Activated CD8-positive, alpha-beta memory T cell treated with anti-CD3 and anti-CD28 coated beads, Interleukin-2, amount 50 U/mL, for 24 hours (primary cell): ENCODE results near the gene PCED1B.
"Not testable (repeated sequence)": the region's sequence is repeated elsewhere in the genome, so short reads cannot be mapped to it uniquely, and the experiment has no call there.

Experiments
- DNase-seq: peaks from one replicate; pipeline ENCODE4 v3.0.0-alpha.2; 2020; ENCODE audit errors: extremely low read depth

PCED1B gene

DNA sequence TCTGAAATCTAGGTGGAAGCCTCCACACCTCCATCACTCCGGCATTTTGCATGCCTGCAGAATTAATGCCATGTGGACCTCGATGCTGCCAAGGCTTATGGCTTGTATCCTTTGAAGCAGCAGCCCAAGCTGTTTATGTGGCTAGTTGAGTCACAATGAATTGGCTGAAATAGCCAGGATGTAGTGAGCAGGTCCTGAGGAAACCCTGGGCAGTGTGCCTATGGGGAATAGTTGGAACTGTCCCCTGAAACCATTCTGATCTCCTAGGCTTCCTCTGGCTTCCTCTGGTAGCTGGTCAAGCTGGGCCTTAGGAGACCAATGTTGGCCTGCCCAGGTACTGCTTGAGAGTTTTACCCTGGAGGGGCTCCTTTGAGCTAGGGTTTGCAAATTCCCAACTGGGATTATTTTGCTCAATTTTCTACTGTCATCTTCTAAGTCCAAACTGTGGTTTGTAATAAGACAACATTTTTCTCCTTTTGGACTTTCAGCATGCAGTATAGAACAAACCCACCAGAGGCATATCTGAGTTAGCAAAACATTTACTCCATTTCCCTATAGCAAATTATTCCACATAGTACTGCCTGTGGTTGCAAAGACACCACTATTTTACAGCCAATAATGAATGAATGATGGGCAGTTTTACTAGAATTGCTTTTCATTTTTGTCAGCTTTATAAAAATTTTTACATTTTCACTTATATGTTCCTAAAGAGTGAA lies 85.5 kb downstream of the PCED1B start:
- no peak for DNase-seq

DNA sequence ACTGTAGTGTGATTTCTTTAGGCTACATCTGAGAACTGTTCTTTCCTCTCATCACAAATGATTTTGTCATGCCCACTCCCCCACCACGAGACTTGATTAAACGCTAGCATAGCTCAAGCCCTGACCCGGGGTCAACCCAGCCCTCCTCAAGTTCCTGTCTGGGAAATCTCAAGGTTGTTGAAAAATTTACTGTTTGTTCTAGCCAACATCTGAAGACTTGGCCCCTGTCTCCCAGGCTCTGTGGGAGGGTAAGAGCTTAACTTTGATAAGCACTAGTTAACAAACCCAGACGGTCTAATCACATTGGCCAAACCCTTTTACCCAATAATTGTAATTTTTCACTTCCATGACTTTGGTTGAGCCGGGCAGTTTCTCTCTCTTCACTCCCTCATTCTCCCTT lies 86.5 kb downstream of the PCED1B start:
- DNase-seq = no peak

DNA sequence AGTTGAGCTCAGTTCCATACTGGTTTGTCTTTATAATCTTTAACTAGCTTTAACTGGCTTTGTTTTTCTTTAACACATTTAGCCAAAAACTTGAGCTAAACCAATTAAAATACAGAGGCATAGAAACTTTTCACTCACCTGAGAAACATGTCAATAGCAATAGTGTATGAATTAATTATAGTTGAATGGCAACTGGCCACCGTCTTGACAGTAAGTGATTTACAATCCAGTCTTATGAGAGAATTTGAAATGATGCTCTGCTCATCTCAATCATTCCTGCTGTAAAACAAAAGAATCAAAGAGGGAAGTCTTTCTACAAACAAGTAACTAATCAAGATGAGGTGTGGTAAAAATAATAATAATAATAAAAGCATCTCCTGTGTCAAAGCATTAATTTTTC lies 86.9 kb downstream of the PCED1B start:
- no peak for DNase-seq

DNA sequence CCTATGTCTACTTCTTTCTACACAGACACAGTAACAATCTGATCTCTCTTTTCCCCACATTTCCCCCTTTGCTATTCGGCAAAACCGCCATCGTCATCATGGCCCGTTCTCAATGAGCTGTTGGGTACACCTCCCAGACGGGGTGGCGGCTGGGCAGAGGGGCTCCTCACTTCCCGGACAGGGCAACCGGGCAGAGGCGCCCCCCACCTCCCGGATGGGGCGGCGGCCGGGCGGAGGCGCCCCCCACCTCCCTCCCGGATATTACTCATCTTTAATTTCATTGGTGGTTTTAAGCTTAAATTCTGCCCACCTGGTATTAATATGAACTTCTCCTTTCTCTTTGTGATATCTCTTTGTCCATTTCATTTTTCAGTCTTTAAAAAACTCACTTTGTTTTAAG lies 90.9 kb downstream of the PCED1B start:
- DNase-seq = not testable (repeated sequence)

DNA sequence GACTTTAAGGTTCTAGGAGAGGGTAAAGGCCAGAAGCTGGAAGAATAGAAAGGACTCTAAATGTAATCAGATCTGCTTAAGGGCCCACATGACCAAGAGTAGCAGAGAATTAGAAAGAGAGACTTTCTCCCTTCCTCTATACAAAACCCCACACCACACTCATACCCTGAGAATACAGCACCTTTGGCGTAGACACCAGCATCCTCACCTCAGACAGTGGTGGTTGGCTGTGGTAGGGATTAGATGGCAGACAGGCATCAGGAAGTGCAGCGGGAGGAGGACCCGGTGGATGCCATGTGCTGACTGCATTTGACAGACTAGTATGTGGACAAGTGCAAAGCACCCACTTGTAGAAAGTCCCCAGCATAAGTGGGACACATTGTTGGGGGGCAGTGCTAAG lies 98.6 kb downstream of the PCED1B start:
- DNase-seq = no peak

DNA sequence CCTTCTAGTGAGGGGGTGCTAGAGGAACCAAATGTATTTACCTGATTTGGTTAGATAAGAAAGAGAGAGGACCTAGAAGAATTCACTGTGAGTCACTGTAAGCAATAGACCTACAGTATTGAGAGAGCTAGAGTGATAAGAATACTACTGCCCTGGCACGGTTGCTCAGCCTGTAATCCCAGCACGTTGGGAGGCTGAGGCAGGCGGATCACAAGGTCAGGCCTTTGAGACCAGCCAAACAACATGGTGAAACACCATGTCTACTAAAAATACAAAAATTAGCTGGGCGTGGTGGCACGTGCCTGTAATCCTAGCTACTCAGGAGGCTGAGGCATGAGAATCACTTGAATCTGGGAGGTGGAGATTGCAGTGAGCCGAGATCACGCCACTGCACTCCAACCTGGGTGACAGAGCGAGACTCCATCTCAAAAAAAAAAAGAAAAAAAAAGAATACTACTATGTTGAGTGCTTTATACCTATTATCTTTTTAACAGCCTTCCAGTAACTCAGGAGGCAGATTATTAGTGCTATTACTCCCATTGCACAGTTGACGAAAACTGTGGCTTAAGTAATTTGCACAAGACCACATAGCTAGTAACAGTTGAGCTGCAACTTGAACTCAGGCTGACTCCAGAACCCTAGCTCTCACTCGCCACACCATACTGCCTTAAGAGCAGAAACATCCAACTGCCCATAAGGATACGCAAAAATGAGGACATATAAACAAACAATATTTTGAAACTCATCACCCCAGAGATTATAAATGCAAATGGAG lies 102.9 kb downstream of the PCED1B start:
- not testable (repeated sequence) for DNase-seq

DNA sequence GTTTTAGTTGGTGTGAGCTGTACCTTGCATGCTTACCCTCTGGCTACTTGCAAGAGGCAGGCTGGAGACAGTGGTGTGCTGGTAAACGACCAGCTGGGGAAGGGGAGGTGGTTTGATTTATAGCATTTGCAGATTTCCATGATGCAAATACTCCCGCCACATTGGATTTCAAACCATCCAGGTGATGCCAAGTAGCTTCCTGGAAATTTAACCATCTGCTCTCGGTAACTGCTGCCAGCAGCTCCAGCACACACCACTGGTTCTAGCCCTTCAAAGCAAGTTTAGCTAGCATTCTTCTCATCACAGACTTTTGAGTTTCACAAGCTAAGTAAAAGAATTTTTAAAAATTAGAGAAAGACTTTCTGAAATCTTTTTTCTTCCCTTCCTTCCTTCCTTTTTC lies 104.8 kb downstream of the PCED1B start:
- DNase-seq = no peak

DNA sequence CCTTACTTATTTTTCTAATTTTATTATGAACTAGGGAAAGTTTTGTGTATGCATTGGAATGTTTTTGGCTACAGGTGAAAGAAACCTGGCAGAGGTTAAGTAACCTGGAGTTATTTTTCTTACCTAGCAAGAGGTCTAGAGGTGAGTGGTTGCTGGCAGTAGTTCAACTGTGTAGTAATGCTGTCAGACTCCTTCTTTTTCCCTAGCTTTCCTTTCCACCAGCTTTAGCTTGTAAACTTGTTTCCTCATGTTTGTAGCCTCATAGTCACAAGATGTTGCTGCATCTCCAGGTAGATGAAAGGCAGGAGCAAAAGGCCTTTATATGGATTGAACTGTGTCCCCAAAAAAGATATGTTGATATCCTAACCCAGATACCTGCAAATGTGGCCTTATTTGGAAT lies 105.4 kb downstream of the PCED1B start:
- DNase-seq = no peak

DNA sequence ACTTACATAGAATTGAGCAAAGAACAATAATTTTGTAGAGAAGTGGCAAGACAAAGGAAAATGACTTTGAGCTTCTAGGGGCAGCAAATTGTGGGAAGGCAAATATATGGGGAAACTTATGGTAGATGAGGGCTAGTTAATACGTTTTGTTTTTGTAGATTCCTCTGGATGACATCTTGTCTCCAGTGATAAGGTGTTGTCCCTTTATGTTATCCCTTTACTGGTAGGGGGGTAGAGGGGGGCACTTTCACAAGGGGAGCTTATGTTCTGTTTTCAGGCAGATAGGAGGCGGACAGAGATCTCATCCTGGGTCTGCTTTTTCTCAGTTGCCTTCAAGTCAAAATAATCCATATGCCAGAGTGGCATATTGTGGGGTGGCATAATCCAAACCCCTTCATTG lies 106.8 kb downstream of the PCED1B start:
- no peak for DNase-seq

DNA sequence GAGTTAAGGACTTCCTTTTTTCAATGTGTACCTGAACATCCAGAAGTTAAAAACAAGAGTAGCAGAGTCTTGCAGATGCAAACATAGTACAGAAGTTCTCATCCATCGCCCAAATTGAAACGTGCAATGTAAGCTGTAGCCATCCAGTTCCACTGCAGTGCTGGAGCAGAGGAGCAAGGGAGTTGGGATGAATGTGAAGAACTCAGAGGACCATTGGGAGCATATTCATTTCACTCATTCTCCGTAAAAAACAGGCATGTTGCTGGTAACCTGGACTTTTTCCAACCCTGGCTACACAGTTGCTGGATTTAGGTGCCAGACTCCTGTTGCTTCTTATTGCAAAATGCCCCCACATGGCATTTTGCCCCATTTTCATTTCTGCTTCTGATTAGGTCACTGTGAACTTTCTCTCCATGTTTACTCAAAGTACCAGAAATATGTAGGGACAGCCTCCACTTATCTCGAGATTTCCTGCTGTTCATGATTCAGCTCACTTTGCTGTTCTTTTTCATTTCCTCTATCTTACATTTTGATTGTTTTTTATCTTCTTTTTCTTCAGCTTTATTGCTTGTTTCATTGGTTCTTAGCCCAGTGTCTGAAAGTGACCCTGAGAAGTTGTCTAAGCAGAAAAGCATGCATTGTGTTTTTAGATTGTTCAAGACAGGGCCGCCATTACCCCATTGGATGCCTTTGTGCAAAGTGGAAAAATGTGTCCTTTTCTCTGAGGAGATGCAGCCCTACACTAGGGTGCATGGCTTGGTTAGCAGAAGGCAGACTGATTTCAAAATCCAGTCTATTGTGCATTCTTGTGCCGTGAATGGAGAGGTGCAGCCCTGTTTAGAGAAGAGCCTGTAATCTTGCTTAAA lies 109.4 kb downstream of the PCED1B start:
- DNase-seq = no peak

DNA sequence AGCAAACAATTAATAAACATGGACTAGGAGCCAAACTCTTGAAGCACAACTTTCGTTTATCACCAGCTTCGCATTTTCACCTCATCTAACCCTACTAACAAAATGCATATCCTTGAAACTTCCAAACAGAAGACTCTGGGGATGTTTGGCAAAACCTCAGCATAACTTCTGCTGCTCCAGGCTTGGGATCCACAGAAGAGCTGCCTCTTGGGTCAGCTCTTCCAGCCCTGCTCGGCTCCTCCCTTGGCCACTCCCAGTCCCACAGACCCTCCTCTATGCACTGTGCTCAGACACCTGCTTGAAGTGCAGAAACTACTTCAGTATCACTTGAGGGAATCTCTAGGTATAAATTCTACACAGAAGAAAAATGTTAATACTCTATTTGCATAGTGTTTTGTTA lies 110.3 kb downstream of the PCED1B start:
- no peak for DNase-seq

DNA sequence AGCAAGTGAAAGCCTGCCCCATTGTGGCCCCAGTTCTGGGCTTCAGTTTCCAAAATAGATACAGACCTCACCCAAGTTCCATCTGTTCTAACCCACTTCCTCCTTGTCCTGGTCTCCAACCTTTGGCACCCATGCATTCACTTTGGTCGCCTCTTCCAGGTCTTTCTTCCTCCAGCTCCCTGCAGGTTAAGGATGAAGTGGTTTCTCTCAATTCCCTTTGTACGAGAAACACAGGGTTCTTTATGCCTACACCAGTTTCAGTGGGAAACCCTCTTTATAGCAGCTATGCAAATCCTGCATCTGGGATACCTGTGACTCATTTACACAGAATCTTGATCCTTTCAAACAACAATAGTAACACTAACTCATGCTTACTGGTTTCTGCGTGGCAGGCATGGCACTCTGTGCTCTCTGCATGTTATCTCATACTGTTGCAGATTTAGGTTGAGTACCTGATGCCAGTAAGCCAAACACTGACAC lies 110.9 kb downstream of the PCED1B start:
- DNase-seq = no peak

DNA sequence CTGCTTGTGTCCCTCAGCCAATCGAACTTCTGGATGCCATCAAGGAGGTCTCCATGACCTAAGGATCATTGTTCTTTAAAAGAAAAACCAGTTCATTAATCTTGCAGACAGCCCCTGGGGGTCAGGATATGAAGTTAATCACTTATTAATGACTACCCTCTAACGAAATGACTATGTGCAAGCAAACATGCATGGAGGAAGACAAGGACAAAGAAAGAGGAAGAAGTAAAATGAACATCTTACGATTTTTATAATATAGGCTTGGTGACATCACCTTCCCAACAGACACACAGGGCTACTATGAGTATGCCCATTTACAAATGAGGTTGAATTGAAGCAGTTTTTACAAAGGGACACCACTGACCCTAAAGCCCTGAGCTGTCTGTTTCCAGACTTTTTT lies 111.5 kb downstream of the PCED1B start:
- no peak for DNase-seq

DNA sequence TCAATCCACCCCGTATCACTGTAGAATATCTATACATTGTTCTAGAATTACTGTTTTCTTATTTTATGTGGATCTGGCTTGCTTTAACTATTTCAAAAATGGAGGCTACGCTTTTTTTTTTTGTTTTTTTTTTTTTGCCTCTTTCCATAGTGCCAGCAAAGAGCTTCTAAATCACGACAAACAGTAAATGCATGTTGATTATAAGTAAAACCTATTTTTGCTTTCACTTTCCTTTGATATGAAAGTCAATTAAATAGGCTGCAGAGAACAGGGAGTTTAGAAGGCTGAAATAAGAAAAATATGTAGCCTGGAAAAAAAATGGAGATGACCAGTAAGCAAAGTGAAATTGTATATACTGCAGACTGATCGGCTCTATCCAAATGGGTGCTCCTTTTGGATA lies 112.6 kb downstream of the PCED1B start:
- no peak for DNase-seq

DNA sequence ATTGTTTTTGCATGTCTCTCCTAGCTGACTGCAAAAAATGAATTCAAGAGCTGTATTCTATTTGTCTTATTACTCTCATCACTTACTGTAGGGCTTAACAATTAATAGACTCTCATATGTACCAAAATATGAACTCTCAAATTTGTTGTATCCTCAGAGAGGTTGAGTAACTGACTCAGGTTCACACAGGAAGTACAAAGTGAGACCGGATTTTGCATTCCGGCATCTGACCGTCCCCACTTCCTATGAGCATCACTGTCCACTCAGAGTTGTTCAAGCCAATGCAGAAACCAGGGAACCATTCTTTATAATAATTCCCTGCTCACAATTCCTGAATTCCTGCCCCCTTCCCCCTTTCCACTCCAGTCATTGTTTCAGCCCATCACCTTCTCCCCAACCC lies 113.6 kb downstream of the PCED1B start:
- DNase-seq = no peak

DNA sequence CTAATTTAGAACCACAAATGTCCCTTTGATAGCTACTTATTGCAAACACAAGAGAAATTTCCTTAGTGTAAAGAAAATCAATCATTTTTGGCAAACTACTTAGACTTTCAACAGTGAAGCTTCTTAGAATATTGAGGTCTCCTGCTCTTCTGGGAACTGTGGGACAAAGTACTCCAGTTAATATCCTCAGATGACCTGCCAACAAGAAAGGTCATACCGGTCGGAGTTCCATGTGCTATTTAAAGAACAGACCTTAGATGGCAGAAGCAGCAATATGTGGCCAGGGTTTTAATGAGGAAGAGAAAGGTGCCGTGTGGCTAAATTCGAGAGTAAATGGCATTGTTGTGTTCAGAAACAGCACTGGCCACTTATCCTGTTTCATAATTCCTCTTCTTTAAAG lies 115.1 kb downstream of the PCED1B start:
- no peak for DNase-seq

DNA sequence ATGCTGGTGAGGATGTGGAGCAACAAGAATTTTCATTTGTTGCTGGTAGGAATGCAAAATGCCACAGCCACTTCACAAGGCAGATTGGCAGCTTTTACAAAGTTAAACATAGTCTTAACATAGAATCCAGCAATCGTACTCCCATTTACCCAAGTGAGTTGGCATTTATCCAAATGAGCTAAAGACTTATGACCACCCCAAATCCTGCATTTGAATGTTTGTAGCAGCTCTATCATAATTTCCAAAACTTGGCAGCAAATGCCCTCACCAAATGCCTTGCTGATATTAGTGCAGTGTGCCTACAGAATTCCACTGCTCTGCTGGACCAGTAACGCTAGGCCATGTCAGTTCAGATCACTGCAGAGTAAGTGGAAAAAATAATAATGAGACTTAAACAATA lies 121.0 kb downstream of the PCED1B start:
- no peak for DNase-seq

DNA sequence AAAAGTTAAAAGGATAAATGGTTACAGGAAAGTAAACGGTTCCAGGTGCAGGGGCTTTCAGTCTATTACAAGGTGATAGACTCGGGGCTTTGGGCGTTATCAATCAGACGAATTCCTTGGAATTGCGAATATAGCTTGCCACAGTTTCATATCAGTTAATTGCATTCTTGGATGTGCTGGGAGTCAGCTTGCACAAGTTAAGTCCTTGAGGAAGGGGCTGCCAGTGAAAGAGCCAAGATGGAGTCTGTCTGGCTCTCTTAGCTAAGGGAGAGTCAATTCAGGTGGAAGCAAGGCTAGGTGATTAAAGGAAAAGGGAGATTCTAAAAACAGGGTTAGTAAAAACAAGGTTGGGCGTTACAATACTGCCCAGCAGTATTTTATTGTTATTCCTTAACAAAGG lies 121.8 kb downstream of the PCED1B start:
- DNase-seq = not testable (repeated sequence)

DNA sequence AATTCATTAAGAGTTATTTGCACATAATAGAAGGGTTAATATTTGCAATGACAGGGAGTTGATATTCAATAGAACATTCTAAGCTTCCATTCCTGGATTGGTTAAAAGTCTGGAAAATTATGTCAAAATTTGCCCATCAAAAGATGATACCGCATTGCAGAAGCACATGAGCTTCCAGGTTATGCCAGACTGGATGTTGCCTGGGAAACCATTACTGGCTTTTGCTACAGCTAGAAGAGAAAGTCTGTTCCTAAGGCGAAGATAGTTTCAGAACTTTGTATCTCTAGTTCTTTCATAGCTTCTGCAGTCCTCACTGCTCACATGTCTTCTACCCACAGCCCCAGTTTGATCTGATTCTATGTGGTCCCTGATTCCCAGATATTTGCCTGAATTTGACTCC lies 122.8 kb downstream of the PCED1B start:
- no peak for DNase-seq

DNA sequence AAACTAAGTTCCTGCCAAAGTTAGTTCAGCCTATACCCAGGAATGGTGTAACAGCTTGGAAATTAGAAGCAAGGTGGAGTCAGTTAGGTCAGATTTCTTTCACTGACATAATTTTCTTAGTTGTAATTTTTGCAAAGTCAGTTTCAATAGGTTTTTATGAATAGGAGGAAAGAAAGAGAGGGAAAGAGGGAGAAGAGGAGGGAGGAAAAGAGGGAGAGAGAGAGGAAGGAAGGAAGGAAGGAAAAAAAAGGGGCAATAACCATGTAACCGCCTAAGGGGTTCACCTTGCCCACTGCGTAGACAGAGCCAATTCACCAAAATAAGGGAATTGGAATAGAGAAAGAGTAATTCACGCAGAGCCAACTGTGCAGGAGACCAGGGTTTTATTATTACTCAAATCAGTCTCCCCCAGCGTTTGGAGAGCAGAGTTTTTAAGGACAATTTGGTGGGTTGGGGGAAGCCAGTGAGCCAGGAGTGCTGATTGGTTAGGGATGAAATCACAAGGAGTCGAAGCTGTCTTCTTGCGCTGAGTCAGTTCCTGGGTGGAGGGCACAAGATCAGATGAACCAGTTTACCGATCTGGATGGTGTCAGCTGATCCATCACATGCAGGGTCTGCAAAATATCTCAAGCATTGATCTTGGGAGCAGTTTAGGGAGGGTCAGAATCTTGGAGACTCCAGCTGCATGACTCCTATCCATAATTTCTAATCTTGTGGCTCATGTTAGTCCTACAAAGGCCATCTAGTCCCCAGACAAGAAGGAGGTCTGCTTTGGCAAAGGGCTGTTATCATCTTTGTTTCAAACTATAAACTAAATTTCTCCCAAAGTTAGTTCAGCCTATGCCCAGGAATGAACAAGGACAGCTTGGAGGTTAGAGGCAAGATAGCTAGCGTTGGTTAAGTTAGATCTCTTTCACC lies 126.4 kb downstream of the PCED1B start:
- no peak for DNase-seq
